HL-60/S4 treated with phorbol 12-myristate 13-acetate at 8.2 ng/mL for 4 days and 3 days (cell line): Measurements from ENCODE around the gene MAPRE2.

ENCODE experiments used
- in situ Hi-C: fragments of 300-500 bp; cut with MboI; formaldehyde crosslinking; loops from 2 replicates; pipeline ENCODE4 v1.15.0; 2022; ENCODE audit warnings: low sequenced_read_pairs

The MAPRE2 gene

DNA sequence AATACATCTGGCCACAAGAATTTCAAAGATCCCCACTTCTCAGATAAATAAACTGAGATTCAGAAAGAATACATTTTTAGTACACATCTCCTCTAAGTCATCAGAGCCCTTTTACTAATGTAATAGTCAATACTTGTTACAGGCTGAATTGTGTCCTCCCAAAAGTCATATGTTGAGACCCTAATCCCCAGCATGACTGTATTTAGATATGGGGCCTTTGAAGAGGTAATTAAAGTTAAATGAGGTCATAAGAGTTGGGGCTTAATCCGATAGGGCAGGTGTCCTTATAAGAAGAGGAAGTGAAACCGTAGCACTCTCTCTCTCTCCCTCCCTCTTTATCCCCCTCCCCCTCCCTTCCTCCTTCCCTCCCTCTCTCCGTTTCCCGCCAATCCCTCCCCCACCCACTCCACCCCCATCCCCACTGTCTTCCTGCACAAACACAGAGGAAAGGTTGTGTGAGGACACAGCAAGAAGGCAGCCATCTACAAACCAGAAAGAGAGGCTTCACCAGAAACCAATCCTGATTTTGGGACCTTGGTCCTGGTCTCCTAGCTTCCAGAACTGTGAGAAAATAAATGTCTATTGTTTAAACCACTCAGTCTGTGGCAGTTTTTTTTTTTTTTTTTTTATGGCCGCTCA, 133.0 kb downstream of the MAPRE2 start:
- in situ Hi-C loops = no loop called here

DNA sequence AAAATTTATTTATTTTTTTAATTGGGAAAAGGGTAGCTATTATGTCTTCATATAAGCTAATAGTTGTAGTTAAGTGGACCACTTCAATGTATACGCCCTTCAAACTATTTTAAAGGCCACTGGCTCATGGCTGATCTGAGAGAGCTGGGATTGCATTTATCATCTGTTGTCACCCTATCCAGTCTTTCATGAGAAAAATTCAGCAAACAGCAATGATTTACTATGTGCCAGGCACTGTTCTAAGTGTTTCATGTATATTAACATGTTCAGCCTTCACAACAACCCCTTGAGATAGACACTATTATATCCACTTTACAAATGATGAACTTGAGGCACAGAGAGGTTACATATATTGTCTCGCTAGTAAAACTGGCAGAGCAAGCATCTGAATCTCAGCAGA, 133.5 kb downstream of the MAPRE2 start:
- in situ Hi-C loops = no loop called here

- in situ Hi-C loops = no loop called here
These were observed 135.7 kb downstream of the MAPRE2 start for GRCh38 chr18:35176925-35177324.

- in situ Hi-C loops = no loop called here
These were observed 137.0 kb downstream of the MAPRE2 start for GRCh38 chr18:35178260-35178659.

GRCh38 chr18:35179906-35180305, 138.7 kb downstream of the MAPRE2 start:
- in situ Hi-C loops = no loop called here

DNA sequence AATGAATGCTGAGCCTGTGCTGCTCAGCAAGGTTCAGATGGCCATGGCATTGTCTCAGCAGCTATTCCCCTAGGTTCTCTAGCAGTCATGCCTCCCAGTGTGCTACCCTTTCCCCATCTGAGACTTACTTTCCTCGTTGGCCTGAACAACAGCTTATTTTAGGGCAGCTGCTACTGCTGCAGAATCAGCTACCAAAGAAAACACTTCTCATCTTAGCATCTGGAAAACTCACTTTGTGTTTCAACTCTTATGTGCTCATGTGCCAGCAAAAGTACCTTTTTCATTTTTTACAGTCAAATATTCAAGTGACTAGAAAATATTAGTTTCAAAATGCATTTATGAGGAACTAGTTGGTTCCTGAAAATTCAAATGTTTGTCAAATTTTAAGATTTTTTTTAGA, 139.2 kb downstream of the MAPRE2 start:
- in situ Hi-C loops = no loop called here

GRCh38 chr18:35182151-35182550, 140.9 kb downstream of the MAPRE2 start:
- in situ Hi-C loops = no loop called here

- in situ Hi-C loops = no loop called here
These were observed 142.7 kb downstream of the MAPRE2 start for GRCh38 chr18:35183886-35184285.

GRCh38 chr18:35185771-35186170, 144.6 kb downstream of the MAPRE2 start:
- in situ Hi-C loops = no loop called here

GRCh38 chr18:35186291-35187034, 145.2 kb downstream of the MAPRE2 start:
- in situ Hi-C loops = no loop called here

DNA sequence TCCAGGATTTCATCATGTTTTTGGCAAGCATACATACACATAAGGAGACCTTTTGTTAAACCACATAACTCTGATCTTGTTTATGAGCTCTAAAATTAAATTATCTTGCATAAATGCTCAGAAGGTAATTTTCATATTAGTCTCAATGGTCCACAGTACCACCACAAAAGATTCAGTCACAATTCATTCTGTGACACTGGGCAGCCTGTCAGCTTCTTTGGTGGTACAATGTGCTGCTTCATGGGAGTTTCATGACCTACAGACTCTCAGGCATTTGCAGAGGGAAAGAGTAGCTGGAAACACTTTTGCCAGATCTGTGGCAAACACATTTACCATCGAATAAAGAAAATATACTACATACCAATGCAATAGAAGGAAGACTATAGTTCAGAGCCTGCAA, 148.3 kb downstream of the MAPRE2 start:
- in situ Hi-C loops = no loop called here

DNA sequence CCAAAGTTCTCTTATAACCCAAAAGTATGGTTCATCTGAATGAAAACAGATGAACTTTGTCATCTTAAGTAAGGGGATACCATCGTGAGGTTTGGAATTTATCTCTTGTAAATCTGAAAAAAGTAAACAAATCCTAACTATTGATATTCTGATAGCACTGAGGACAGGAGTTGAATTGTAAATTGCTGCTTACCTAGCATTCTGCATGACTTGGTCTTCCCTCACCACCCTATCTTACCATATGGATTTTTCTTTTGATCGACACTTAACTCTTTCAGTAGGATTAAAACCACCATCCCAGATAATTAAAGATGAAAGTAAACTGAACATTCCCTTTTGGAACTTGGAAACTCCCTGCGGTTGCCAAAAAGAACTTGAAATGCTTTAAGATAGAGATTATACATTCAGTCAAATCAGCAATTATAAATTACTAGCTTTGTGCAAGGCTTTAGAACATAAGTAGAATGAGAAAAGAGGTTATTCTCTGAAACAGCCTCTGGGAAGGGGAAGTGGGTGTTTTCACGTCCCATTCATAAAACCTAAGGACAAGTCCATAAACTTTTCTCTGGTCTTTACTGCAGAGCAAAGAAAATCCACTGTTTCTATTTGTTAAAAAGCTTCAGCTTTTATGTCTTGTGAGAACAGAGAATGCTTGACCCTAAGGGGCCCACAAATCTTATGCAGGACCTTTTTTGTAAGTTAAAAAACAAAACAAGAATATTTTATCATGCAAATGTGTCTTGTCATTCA, 149.9 kb downstream of the MAPRE2 start:
- in situ Hi-C loops = no loop called here

DNA sequence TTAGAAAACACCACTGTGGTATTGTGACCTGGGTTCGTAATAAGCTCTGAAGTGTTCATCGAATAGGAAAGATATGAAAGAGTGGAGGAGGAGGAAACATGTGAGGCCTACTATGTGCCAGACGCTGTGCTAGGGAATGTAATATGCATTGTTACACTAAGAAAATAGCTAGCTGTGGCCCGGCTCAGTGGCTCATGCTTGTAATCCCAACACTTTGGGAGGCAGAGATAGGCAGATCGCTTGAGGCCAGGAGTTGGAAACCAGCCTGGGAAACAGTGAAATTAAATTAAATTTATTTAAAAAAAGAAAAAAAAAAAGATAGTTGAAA, 150.4 kb downstream of the MAPRE2 start:
- in situ Hi-C loops = no loop called here

- in situ Hi-C loops = no loop called here
These were observed 151.2 kb downstream of the MAPRE2 start for GRCh38 chr18:35192415-35192814.
